ENCODE results near the gene TMEM170A. TPM values are rescaled to one million over a fixed set of nuclear protein-coding genes. Genes with fewer than 3 reads are reported as not detected.

The TMEM170A gene
- total and polyA plus RNA-seq, 10 of the 15 experiments (the other 5 are each of a cell fraction or from before 2014, with no cell fraction given), result 7.3 to 28.2 (median 20.9) TPM

DNA sequence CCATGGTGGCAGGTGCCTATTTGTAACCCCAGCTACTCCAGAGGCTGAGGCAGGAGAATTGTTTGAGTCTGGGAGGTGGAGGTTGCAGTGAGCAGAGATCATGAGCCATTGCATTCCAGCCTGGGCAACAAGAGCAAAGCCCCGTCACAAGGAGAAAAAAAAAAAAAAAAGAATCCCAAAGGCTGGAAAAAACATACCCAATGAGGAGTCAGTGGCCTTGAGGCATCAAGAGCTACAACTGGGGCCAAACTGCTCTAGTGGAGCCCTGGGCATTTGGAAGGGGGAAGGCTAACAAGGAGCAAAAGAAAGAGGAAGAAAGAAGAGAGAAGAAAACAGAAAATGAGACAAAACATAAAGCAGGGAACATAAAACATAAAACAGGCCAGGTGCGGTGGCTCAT lies 23.8 kb upstream of the TMEM170A start:
- ChIA-PET CTCF (interaction anchor here (0.6 to 1.7 kb wide), 6 partner anchors 13 to 133 kb away, joined by 3 to 6 read pairs (median 3); no protein-coding TSS in a partner anchor), POLR2A (no interaction called here), RAD21 (ENCODE audit: unreplicated experiment) (interaction anchor here (1.9 to 3.4 kb wide), 2 partner anchors 16 to 29 kb away, joined by 15 to 19 read pairs; no protein-coding TSS in a partner anchor), SMC1A (ENCODE audit: uncharacterized antibody, unreplicated experiment) (interaction anchor here (1.5 to 3.0 kb wide), 2 partner anchors 23 to 61 kb away, joined by 3 to 11 read pairs; no protein-coding TSS in a partner anchor)
- in situ Hi-C loops (cut with MboI) (no loop called here), intact Hi-C loops (cut with micrococcal nuclease; ENCODE audit: unreplicated experiment) (no loop called here)
- Histone ChIP-seq H3K9ac (ENCODE audit: control insufficient read depth, insufficient read depth, low read length) (no peak overlapping the region), H3K4me2 (ENCODE audit: control insufficient read depth, insufficient read depth) (no peak overlapping the region), H2AFZ (ENCODE audit: control insufficient read depth, low read depth, low read length) (peak overlapping the region; percentile 37), H3K79me2 (ENCODE audit: control insufficient read depth, insufficient read depth, low read length) (no peaks in the 10 kb centered on the region), H3K27ac (ENCODE audit: control insufficient read depth, insufficient read depth) (peak overlapping the region; percentile 55; the same call in 1 of the 2 replicates), H3K9me3 (replicated peaks; ENCODE audit: control insufficient read depth, insufficient read depth, low read length) (no peaks in the 10 kb centered on the region), H3K4me3 (no peak overlapping the region), H4K20me1 (ENCODE audit: control insufficient read depth, insufficient read depth) (no peaks in the 10 kb centered on the region), H3K4me1 (ENCODE audit: control insufficient read depth, insufficient read depth, low read length) (peaks cover 50% of the 10 kb centered on the region), H3K36me3 (ENCODE audit: control insufficient read depth in 2 of 2, insufficient read depth in 2 of 2, low read length in 1 of 2) (no peaks in the 10 kb centered on the region), H3K27me3 (replicated peaks in 1 of 2; ENCODE audit: control insufficient read depth in 2 of 2, insufficient read depth in 2 of 2, low read length in 1 of 2) (no peaks in the 10 kb centered on the region)
- FAIRE-seq, result no peak
- 96% methylated on average over 2 of the region's 2 CpGs for WGBS (ENCODE audit: insufficient coverage, insufficient replicate concordance, low lambda C conversion rate, missing lambda C conversion rate)
- no peak for ATAC-seq
- TF ChIP-seq TCF7 (IDR thresholded peaks at IDR 0.05; ENCODE audit: borderline replicate concordance) (no peak), CHD2 (IDR thresholded peaks at IDR 0.05; ENCODE audit: borderline replicate concordance, low read depth, low read length) (no peak), ZNF384 (IDR thresholded peaks at IDR 0.05; ENCODE audit: borderline replicate concordance, low read depth, low read length) (no peak), NFYB (IDR thresholded peaks at IDR 0.05; ENCODE audit: insufficient read depth, low read depth, low read length) (no peak), POLR2AphosphoS5 (IDR thresholded peaks at IDR 0.05; ENCODE audit: low read length) (no peak)
- TF ChIP-seq, protein P1, sequence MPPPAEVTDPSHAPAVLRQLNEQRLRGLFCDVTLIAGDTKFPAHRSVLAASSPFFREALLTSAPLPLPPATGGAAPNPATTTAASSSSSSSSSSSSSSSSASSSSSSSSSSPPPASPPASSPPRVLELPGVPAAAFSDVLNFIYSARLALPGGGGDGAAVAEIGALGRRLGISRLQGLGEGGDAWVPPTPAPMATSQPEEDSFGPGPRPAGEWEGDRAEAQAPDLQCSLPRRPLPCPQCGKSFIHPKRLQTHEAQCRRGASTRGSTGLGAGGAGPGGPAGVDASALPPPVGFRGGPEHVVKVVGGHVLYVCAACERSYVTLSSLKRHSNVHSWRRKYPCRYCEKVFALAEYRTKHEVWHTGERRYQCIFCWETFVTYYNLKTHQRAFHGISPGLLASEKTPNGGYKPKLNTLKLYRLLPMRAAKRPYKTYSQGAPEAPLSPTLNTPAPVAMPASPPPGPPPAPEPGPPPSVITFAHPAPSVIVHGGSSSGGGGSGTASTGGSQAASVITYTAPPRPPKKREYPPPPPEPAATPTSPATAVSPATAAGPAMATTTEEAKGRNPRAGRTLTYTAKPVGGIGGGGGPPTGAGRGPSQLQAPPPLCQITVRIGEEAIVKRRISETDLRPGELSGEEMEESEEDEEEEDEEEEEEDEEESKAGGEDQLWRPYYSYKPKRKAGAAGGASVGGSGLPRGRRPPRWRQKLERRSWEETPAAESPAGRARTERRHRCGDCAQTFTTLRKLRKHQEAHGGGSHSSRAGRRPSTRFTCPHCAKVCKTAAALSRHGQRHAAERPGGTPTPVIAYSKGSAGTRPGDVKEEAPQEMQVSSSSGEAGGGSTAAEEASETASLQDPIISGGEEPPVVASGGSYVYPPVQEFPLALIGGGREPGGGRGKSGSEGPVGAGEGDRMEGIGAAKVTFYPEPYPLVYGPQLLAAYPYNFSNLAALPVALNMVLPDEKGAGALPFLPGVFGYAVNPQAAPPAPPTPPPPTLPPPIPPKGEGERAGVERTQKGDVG (CRISPR knock-in tag; IDR thresholded peaks at IDR 0.05), result no peak
- TF ChIP-seq, protein P2, sequence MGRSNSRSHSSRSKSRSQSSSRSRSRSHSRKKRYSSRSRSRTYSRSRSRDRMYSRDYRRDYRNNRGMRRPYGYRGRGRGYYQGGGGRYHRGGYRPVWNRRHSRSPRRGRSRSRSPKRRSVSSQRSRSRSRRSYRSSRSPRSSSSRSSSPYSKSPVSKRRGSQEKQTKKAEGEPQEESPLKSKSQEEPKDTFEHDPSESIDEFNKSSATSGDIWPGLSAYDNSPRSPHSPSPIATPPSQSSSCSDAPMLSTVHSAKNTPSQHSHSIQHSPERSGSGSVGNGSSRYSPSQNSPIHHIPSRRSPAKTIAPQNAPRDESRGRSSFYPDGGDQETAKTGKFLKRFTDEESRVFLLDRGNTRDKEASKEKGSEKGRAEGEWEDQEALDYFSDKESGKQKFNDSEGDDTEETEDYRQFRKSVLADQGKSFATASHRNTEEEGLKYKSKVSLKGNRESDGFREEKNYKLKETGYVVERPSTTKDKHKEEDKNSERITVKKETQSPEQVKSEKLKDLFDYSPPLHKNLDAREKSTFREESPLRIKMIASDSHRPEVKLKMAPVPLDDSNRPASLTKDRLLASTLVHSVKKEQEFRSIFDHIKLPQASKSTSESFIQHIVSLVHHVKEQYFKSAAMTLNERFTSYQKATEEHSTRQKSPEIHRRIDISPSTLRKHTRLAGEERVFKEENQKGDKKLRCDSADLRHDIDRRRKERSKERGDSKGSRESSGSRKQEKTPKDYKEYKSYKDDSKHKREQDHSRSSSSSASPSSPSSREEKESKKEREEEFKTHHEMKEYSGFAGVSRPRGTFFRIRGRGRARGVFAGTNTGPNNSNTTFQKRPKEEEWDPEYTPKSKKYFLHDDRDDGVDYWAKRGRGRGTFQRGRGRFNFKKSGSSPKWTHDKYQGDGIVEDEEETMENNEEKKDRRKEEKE (IDR thresholded peaks at IDR 0.05), result no peak
- TF ChIP-seq, protein P3, sequence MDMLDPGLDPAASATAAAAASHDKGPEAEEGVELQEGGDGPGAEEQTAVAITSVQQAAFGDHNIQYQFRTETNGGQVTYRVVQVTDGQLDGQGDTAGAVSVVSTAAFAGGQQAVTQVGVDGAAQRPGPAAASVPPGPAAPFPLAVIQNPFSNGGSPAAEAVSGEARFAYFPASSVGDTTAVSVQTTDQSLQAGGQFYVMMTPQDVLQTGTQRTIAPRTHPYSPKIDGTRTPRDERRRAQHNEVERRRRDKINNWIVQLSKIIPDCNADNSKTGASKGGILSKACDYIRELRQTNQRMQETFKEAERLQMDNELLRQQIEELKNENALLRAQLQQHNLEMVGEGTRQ (IDR thresholded peaks at IDR 0.05; ENCODE audit: borderline replicate concordance, low read depth, low read length), result no peak
- TF ChIP-seq, protein P4, sequence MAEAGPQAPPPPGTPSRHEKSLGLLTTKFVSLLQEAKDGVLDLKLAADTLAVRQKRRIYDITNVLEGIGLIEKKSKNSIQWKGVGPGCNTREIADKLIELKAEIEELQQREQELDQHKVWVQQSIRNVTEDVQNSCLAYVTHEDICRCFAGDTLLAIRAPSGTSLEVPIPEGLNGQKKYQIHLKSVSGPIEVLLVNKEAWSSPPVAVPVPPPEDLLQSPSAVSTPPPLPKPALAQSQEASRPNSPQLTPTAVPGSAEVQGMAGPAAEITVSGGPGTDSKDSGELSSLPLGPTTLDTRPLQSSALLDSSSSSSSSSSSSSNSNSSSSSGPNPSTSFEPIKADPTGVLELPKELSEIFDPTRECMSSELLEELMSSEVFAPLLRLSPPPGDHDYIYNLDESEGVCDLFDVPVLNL (IDR thresholded peaks at IDR 0.05; ENCODE audit: low read depth, low read length), result no peak
- TF ChIP-seq, protein P5, sequence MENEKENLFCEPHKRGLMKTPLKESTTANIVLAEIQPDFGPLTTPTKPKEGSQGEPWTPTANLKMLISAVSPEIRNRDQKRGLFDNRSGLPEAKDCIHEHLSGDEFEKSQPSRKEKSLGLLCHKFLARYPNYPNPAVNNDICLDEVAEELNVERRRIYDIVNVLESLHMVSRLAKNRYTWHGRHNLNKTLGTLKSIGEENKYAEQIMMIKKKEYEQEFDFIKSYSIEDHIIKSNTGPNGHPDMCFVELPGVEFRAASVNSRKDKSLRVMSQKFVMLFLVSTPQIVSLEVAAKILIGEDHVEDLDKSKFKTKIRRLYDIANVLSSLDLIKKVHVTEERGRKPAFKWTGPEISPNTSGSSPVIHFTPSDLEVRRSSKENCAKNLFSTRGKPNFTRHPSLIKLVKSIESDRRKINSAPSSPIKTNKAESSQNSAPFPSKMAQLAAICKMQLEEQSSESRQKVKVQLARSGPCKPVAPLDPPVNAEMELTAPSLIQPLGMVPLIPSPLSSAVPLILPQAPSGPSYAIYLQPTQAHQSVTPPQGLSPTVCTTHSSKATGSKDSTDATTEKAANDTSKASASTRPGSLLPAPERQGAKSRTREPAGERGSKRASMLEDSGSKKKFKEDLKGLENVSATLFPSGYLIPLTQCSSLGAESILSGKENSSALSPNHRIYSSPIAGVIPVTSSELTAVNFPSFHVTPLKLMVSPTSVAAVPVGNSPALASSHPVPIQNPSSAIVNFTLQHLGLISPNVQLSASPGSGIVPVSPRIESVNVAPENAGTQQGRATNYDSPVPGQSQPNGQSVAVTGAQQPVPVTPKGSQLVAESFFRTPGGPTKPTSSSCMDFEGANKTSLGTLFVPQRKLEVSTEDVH (IDR thresholded peaks at IDR 0.05; ENCODE audit: low read depth, partially characterized antibody), result no peak
- BruUV-seq (replicated peaks), result no TSS peak
- no peak for DNase-seq (ENCODE audit: low read depth, low spot score)
